Stimulated activated CD4-positive, alpha-beta T cell treated with anti-CD3 and anti-CD28 coated beads, Interleukin-2, amount 100 ng/mL, for 24 hours (primary cell): ENCODE measurements around the gene CWC25.
A peak's percentile ranks its signal among the peaks of the same experiment; 100 is the strongest.

Experiments
- DNase-seq, 2 donors: peaks; one replicate each; pipeline ENCODE4 v3.0.0-alpha.2; 2020

CWC25 gene

GRCh38 chr17:38783227-38783626, 41.9 kb downstream of the CWC25 start:
- DNase-seq: no peak

GRCh38 chr17:38779965-38780752, 45.0 kb downstream of the CWC25 start:
- DNase-seq: no peak

- no peak for DNase-seq
These were observed 47.4 kb downstream of the CWC25 start for GRCh38 chr17:38777641-38778250.

- DNase-seq: no peak
These were observed 51.9 kb downstream of the CWC25 start for GRCh38 chr17:38773258-38773657.

- DNase-seq: no peak
These were observed 56.7 kb downstream of the CWC25 start for GRCh38 chr17:38768417-38768816.

GRCh38 chr17:38766341-38766740, 58.8 kb downstream of the CWC25 start:
- no peak for DNase-seq

- no peak for DNase-seq
These were observed 62.9 kb downstream of the CWC25 start for GRCh38 chr17:38762231-38762630.

- peak; percentile 31 to 36 for DNase-seq
These were observed 63.5 kb downstream of the CWC25 start for GRCh38 chr17:38761612-38762011.

GRCh38 chr17:38753071-38753506, 72.0 kb downstream of the CWC25 start:
- DNase-seq: no peak

GRCh38 chr17:38752308-38753070, 72.6 kb downstream of the CWC25 start, which contains the start of gene PSMB3:
Gene PSMB3 (plus strand): TSS chr17:38752741. CDS start chr17:38752827, 86 bp downstream.
- DNase-seq: peak; percentile 97

GRCh38 chr17:38751808-38752307, 73.3 kb downstream of the CWC25 start:
- DNase-seq: peak; percentile 89 to 90

GRCh38 chr17:38751144-38751807, 73.8 kb downstream of the CWC25 start:
- DNase-seq: no peak
